Liver (tissue), 9 donors: ENCODE measurements around the gene PEAK1. TPM values are rescaled to one million over a fixed set of nuclear protein-coding genes. Genes with fewer than 3 reads are reported as not detected.

Source experiments
- DNase-seq: peaks from one replicate; pipeline ENCODE4 v3.0.0-alpha.2; 2017; ENCODE audit warnings: low spot score
- H3K27ac ChIP-seq, 2 donors: one replicate each; pipeline ENCODE4 v1.7.0; 2013; ENCODE audit warnings: inconsistent platforms in 2 of 2, low read length in 2 of 2, control low read depth in 1 of 2, low read depth in 1 of 2, mild to moderate bottlenecking in 1 of 2
- H3K27me3 ChIP-seq, 4 donors: one replicate each; pipeline versions ENCODE4 v1.6.1 to v1.7.0; 2013; ENCODE audit warnings: low read length in 3 of 4, inconsistent platforms in 1 of 4, mild to moderate bottlenecking in 1 of 4, moderate library complexity in 1 of 4; ENCODE audit not compliant: control insufficient read depth in 4 of 4, insufficient read depth in 4 of 4
- H3K36me3 ChIP-seq, 4 donors: one replicate each; pipeline versions ENCODE4 v1.6.1 to v1.7.0; 2013; ENCODE audit warnings: low read length in 3 of 4, mild to moderate bottlenecking in 3 of 4, low read depth in 1 of 4, moderate library complexity in 1 of 4; ENCODE audit not compliant: control insufficient read depth in 4 of 4, insufficient read depth in 3 of 4
- H3K4me1 ChIP-seq, 4 donors: one replicate each; pipeline versions ENCODE4 v1.6.1 to v1.7.0; 2013; ENCODE audit warnings: low read length in 3 of 4, mild to moderate bottlenecking in 3 of 4, moderate library complexity in 1 of 4; ENCODE audit not compliant: control insufficient read depth in 4 of 4, insufficient read depth in 4 of 4
- H3K4me3 ChIP-seq, 3 donors: one replicate each; pipeline versions ENCODE4 v1.6.1 to v1.7.0; 2013; ENCODE audit warnings: low read length in 3 of 3, control low read depth in 1 of 3, low read depth in 1 of 3, mild to moderate bottlenecking in 1 of 3
- H3K9ac ChIP-seq, 2 donors: one replicate each; pipeline ENCODE4 v1.7.0; 2013; ENCODE audit warnings: low read length in 2 of 2, mild to moderate bottlenecking in 2 of 2, moderate library complexity in 2 of 2, control low read depth in 1 of 2, low read depth in 1 of 2
- H3K9me3 ChIP-seq, 4 donors: one replicate each; pipeline versions ENCODE4 v1.6.1 to v1.7.0; 2013; ENCODE audit warnings: low read length in 3 of 4; ENCODE audit not compliant: control insufficient read depth in 4 of 4
- CTCF ChIP-seq: fragments of 150-350 bp; IDR thresholded peaks from 2 replicates; pipeline ENCODE4 v1.5.1; 2017; ENCODE audit warnings: improper control_type of control experiment, low read depth, low read length; ENCODE audit not compliant: missing input control
- EGR1 ChIP-seq, 2 donors: IDR thresholded peaks; 2 replicates each; pipeline ENCODE4 v1.6.1; 2016 to 2018; ENCODE audit warnings: antibody characterized with exemption in 2 of 2, low read depth in 2 of 2
- FOXA1 ChIP-seq: IDR thresholded peaks from 2 replicates; pipeline ENCODE4 v1.6.1; 2016; ENCODE audit warnings: antibody characterized with exemption
- GABPA ChIP-seq, 2 donors: IDR thresholded peaks in 1 of 2; conservative IDR thresholded peaks in 1 of 2; 2 replicates each; pipeline ENCODE4 v1.6.1; 2016; ENCODE audit warnings: antibody characterized with exemption in 2 of 2, mild to moderate bottlenecking in 1 of 2, moderate library complexity in 1 of 2
- HNF4G ChIP-seq: IDR thresholded peaks from 2 replicates; pipeline ENCODE4 v1.6.1; 2016; ENCODE audit warnings: antibody characterized with exemption
- JUND ChIP-seq, 2 donors: IDR thresholded peaks; 2 replicates each; pipeline ENCODE4 v1.6.1; 2016; ENCODE audit warnings: antibody characterized with exemption in 2 of 2
- MAX ChIP-seq: IDR thresholded peaks from 2 replicates; pipeline ENCODE4 v1.6.1; 2016; ENCODE audit warnings: antibody characterized with exemption
- NR2F2 ChIP-seq: IDR thresholded peaks from 2 replicates; pipeline ENCODE4 v1.6.1; 2016; ENCODE audit warnings: antibody characterized with exemption
- RAD21 ChIP-seq, 2 donors: IDR thresholded peaks; 2 replicates each; pipeline ENCODE4 v1.6.1; 2016; ENCODE audit warnings: antibody characterized with exemption in 2 of 2, mild to moderate bottlenecking in 2 of 2
- RXRA ChIP-seq, 2 donors: IDR thresholded peaks; 2 replicates each; pipeline ENCODE4 v1.6.1; 2017 to 2018; ENCODE audit warnings: antibody characterized with exemption in 2 of 2, mild to moderate bottlenecking in 1 of 2
- SP1 ChIP-seq: IDR thresholded peaks from 2 replicates; pipeline ENCODE4 v1.6.1; 2018; ENCODE audit warnings: antibody characterized with exemption, mild to moderate bottlenecking
- TAF1 ChIP-seq: conservative IDR thresholded peaks from 2 replicates; pipeline ENCODE4 v1.6.1; 2016; ENCODE audit warnings: antibody characterized with exemption, mild to moderate bottlenecking
- YY1 ChIP-seq: IDR thresholded peaks from 2 replicates; pipeline ENCODE4 v1.6.1; 2016; ENCODE audit warnings: antibody characterized with exemption, mild to moderate bottlenecking
- ZBTB33 ChIP-seq: IDR thresholded peaks from 2 replicates; pipeline ENCODE4 v1.6.1; 2016; ENCODE audit warnings: antibody characterized with exemption
- WGBS: extraction: QIAGEN DNeasy Blood & Tissue Kit; methylation state at CpG from one replicate; pipeline ENCODE4 v1.1.7; 2013; 5-methylcytosine and 5-hydroxymethylcytosine counted together
- polyA plus RNA-seq, 2 donors: library from polyadenylated mRNA; stranded (reverse) in 1 of 2; unstranded in 1 of 2; fragments of 200-250 nt in 1 of 2; fragments of >200 nt in 1 of 2; fragmentation: Nextera tagmentation in 1 of 2; extraction: Ambion mirVana in 1 of 2; gene quantifications; one replicate each; pipeline versions ENCODE4 v1.2.1 to v1.2.3, GENCODE V29; 2013 to 2015
- total RNA-seq, 2 donors: library from RNA; depleted of rRNA; stranded (reverse); fragments of >200 nt; gene quantifications; one replicate each; pipeline ENCODE4 v1.2.3, GENCODE V29; 2014
- donor health status: healthy.
- donor health status: healthy.
- donor health status: healthy.
- donor health status: healthy.
- donor health status: healthy.

Gene PEAK1
- total and polyA plus RNA-seq, 4 donors = 1.8 to 14.9 (median 5.8) TPM

- peaks cover 0 to 12% (median 8%) of the 10 kb centered on the region in 4 donors for H3K4me1 ChIP-seq
- no peaks in the 10 kb centered on the region for H3K27me3 ChIP-seq
- H3K27ac ChIP-seq = no peak overlapping the region
- H3K4me3 ChIP-seq = no peak overlapping the region
- DNase-seq = no peak
- 83% methylated on average over 2 of the region's 2 CpGs for WGBS
- no peak overlapping the region for H3K9ac ChIP-seq
- H3K9me3 ChIP-seq = no peaks in the 10 kb centered on the region
- TF ChIP-seq YY1 = no peak
- TF ChIP-seq JUND (IDR thresholded peaks at IDR 0.05) = no peak
- no peak for TF ChIP-seq NR2F2
- no peak for TF ChIP-seq GABPA (IDR thresholded peaks at IDR 0.05 in 1 of 2, conservative IDR thresholded peaks at IDR 0.05 in 1 of 2)
- no peak for TF ChIP-seq RAD21 (IDR thresholded peaks at IDR 0.05)
- TF ChIP-seq MAX = no peak
- TF ChIP-seq ZBTB33 = no peak
- no peak for TF ChIP-seq SP1
- no peak for TF ChIP-seq EGR1 (IDR thresholded peaks at IDR 0.05; ENCODE audit: low read depth in 2 of 2)
- H3K36me3 ChIP-seq = no peaks in the 10 kb centered on the region
Measured at GRCh38 chr15:77074350-77074749, 345.6 kb downstream of the PEAK1 start.

- no peaks in the 10 kb centered on the region for H3K9me3 ChIP-seq
- no peaks in the 10 kb centered on the region for H3K36me3 ChIP-seq
- TF ChIP-seq FOXA1 = no peak
- no peak for TF ChIP-seq EGR1 (IDR thresholded peaks at IDR 0.05; ENCODE audit: low read depth in 2 of 2)
- TF ChIP-seq NR2F2 = no peak
- no peak for TF ChIP-seq JUND (IDR thresholded peaks at IDR 0.05)
- TF ChIP-seq TAF1 = no peak
- TF ChIP-seq HNF4G = no peak
- TF ChIP-seq GABPA (IDR thresholded peaks at IDR 0.05 in 1 of 2, conservative IDR thresholded peaks at IDR 0.05 in 1 of 2) = no peak
- TF ChIP-seq RXRA (IDR thresholded peaks at IDR 0.05) = no peak
- no peak for TF ChIP-seq CTCF
- no peaks in the 10 kb centered on the region for H3K27me3 ChIP-seq
- DNase-seq = no peak
- WGBS = 88% methylated on average over 15 of the region's 15 CpGs
- peaks cover 0 to 29% (median 17%) of the 10 kb centered on the region in 4 donors for H3K4me1 ChIP-seq
- H3K4me3 ChIP-seq = no peak overlapping the region
- H3K9ac ChIP-seq = no peak overlapping the region
- no peak overlapping the region for H3K27ac ChIP-seq
Measured at GRCh38 chr15:77071305-77072223, 348.3 kb downstream of the PEAK1 start.
